Embryonic facial prominence (tissue), 1 donor: ENCODE data around the gene ZEB1.
"Not testable (repeated sequence)": the region's sequence is repeated elsewhere in the genome, so short reads cannot be mapped to it uniquely, and the experiment has no call there.

ENCODE experiments used
- DNase-seq: peaks from one replicate; pipeline ENCODE4 v3.0.0-alpha.2; 2016; ENCODE audit errors: extremely low spot score

Gene ZEB1

DNA sequence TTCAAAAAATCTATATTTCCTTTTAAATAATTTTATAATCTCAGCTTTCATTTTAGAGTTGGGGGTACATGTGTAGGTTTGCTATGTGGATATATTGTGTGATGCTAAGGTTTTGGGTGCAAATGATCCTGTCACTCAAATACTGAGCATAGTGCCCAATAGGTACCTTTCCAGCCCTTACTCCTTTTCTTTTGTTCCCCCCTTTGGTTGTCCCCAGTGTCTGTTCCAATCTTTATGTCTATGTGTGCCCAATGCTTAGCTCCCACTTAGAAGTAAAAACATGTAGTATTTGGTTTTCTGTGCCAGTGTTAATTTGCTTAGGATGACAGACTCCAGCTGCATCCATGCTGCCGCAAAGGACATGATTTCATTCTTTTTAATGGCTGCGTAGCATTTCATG is 103.6 kb downstream of the ZEB1 start:
- DNase-seq, result no peak

DNA sequence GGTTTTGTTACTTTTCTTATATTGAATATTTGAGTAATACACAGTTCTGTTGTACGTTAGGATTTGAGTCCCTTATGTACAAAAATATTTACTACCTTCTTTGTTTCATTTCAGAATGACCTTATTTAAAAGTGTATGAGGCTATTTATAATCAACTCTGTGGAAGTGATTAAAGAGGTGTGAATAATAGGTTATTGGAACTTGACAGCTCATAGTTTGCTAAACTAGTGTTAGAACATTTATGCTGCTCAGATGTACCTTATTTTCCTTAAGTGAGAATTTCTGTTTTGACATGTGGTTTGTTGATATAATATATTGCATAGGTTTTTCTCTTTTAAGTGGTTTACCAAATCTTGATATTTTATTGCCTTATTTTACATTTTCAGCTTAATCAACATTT is 105.5 kb downstream of the ZEB1 start:
- no peak for DNase-seq

DNA sequence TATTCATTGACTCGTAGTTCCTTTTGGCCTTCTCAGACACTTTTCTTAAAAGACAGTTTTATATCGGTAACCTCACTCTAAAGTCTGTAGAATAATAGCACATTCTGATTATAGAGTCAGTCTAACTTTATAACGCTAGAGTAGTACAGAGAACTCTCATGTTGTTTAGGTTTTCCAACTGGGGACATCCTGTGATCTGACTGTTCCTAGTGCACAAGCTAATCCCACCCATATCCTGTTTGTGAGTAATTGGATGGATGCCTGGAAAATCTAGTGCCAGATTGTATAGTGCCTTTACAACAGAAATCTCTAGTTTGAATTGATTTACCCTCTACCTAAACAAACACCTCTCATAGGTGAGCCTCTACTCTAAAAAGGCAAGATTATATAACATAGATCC is 107.4 kb downstream of the ZEB1 start:
- DNase-seq, result no peak

DNA sequence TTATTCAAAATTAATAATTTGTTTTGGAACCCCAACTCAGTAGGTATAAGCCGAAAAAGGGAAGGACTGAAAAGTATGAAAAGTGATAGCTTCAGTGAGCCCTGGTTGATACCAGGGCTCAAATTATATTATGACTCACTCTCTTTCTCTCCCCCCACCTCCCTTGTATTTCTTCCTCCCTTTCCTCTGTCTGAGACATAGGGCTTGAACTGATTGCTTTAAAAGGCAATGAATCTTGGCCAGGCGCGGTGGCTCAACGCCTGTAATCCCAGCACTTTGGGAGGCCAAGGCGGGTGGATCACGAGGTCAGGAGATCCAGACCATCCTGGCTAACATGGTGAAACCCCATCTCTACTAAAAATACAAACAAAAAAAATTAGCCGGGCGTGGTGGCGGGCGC is 108.3 kb downstream of the ZEB1 start:
- DNase-seq, result not testable (repeated sequence)

DNA sequence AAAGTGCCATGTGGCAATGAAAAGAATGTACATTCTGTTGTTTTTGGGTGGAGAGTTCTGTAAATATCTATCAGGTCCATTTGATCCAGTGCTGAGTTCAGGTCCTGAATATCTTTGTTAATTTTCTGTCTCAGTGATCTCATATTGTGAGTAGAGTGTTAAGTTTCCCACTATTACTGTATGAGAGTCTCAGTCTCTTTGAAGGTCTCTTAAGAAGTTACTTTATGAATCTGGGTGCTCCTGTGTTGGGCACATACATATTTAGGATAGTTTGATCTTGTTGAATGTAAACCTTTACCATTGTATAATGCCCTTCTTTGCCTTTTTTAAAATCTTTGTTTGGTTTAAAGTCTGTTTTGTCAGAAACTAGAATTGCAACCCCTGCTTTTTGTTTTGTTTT is 109.5 kb downstream of the ZEB1 start:
- not testable (repeated sequence) for DNase-seq

DNA sequence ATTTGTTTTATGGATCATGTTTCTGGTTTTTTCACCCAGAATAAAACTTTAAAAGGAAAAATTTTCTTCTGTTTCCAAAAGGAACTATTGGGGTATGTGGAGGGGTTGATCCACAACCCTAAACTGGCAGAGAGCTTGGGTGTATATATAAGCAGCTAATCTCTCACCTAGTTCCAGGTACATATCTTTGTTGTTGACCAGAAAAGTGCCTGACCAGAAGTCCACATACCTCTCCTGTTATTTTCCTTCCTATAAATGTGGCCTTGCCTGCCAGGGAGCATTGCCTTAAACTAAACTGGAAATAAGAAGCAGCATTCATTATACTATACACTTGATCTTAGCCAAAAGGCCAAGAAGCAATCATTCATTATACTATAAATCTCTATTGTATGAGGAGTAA is 112.0 kb downstream of the ZEB1 start:
- DNase-seq, result no peak

DNA sequence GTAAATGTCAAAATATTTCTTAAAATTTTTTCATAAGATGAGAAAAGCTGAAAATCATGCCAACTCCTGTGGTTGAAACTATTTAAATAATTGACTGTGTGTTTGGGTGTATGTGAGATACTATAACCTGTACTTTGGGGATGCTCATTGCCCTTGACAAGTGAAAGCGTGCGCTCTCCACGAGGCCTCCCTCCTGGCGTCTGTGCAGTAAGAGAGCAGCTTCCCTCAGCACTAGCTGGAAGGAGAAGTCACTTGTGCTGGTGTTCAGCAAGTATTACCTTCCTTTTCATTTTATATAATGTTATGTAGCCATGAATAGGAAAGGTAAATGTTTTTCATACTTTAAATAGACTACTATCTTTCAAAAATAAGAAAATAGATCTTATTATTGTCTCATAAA is 118.9 kb downstream of the ZEB1 start:
- DNase-seq, result no peak

DNA sequence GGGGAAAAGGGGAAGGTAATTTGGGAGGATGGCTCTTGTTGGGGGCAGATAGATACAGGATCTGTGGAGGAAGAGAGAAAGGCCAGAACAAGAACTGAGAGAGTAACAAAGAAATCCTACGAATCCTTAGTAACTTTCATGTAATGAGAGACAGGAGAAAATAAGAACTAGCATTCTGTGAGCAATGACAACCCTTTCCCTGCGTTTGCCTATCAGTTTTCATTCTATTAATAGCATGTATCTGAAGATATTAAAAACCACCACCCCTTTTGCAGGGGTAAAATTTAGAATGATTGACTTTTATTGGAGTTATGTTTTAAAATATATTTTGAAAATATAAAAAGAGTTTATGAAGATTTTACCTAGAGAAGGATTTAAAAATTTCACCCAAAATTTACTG is 132.8 kb downstream of the ZEB1 start:
- no peak for DNase-seq

DNA sequence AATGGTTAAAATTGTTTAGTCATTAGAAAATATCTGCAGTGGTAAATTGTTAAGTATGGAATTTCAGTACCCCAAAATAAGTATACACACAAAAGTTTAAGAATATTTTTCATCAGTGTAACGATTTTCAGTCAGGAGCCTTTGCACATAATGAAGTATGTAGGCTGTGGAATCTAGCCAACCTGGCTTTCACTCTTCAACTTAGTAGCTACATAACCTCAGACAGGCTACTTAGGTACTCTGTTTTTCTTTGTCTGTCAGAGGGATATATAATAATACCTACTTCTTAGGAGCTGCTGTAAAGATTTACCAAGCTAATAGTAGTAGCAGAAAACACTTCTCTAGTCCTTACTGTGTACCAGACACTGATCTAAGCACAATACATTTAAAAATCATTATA is 137.5 kb downstream of the ZEB1 start:
- DNase-seq, result no peak

DNA sequence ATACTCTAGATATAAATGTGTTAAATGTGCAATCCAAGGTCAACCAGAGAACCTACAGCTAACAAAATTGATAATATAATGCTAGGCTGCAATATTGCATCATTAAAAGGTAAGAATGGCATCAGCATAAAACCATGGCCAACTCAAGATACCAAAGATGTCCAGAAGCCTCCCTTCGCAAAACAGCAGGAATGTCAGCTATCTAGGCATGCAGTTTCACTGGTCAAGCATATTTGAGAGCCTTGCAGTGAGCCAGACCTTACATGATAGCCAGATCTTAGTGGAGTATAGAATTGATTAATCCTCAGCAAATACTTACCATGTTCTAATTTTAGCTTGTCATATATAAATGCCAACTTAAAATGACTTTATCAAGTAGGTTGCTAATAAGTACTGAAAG is 138.8 kb downstream of the ZEB1 start:
- DNase-seq, result no peak

DNA sequence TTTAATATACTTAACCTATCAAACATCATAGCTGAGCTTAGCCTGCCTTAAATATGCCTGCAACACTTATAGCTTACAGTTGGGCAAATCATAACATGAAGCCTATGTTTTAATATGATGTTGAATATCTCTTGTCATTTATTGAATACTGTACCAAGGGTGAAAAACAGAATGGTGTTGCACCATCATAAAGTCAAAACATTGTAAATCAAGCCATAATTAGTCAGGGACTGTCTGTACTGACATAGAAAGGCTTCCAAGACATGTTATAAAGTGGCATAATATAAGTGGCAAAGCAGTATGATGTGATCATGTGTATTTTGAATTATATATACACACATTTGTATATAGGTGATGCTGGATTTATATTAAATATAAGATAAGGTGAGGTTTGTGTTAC is 140.0 kb downstream of the ZEB1 start:
- DNase-seq, result no peak

DNA sequence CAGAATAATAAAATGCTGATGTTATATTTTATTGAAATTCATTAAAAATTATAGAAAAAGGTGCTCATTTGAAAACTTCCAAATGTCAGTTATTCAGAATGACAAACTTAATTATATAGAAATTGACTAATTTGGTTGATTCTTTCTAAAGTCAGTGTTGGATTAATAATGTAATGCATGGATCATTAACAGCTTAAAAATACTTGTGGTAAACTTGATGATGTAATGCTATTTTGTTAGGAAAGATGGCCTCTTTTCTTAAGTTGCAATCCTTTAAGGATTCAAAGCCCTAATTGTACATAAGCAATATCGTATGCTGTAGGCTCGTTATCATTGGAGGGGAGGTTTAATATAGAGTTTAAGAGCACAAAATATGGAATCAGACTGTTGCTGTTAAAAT is 141.2 kb downstream of the ZEB1 start:
- DNase-seq, result no peak

DNA sequence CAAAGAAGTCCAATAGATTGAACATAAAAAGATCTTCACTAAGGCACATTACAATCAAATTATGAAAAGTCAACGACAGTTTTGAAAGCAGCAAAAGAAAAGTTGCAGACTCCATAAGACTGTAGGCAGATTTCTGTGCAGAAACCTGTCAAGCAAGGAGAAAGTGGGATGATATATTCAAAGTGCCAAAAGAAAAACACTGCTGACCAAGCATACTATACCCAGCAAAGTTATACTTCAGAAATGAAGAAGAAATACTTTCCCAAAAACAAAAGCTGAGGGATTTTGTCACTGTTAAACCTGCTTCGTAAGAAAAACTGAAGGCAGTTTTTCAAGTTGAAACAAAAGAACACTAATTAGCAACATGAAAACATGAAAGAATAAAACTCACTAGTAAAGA is 145.5 kb downstream of the ZEB1 start:
- DNase-seq, result no peak

DNA sequence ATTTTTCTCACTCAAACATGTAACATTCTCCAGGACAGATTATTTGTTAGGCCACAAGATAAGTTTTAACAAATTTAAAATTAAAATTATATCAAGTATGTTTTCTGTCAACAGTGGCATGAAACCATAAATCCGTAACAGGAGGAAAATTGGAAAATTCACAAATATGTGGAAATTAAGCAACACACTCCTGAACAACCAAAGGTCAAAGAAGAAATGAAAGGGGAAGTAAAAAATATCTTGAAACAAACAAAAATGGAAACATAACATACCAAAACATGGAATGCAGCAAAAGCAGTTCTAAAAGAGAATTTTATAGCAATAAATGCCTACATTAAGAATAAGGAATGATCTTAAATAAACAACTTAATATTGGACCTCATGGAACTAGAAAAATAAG is 147.3 kb downstream of the ZEB1 start:
- DNase-seq, result no peak

DNA sequence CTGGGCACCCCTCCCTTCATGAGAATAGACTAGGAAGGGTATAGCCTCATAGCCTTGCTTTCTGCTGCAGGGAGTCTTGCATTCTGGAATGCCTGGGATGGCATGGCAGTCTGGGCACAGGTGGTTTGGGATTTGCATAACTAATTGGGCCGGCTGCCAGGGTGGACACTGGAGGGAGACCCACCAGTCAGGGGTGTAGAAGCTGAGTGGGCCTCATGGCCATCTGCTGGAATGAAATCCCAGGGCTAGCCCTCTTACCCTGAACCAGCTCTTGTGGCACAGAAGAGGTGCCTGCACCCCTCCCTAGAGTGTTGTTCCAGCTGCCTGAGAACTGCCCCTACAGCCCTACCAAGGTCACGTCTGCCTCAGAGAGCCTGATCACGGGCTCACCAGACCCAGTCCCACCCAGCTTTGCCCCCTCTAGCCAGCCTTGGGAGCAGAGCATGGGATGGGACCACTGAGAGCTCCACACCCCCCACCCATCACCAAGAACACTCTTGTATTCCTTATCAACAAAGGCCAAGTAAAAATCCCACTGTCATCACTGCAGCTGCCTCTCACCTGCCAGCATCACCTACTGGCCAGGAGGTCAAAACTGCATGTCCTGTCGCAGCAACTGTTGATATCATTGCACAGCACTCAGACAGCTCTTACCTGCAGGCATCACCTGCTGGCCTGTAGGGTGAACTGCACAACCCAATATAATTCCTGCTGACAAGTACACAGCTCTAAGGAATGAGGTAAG is 148.9 kb downstream of the ZEB1 start:
- no peak for DNase-seq

DNA sequence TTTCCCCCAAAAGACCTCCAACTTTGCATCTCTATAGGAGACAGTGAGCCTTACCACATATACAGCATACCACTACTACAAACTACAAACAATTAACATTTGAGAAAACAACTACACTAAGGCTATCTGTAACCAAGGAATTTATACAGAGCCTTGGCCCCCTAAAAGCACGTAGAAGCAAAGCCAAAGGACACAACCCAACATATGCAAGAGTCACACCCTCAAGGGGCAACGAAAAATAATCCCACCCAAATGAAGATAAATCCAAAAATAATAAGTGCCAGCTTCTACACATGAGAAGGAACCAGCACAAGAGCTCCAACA is 149.5 kb downstream of the ZEB1 start:
- DNase-seq, result no peak

DNA sequence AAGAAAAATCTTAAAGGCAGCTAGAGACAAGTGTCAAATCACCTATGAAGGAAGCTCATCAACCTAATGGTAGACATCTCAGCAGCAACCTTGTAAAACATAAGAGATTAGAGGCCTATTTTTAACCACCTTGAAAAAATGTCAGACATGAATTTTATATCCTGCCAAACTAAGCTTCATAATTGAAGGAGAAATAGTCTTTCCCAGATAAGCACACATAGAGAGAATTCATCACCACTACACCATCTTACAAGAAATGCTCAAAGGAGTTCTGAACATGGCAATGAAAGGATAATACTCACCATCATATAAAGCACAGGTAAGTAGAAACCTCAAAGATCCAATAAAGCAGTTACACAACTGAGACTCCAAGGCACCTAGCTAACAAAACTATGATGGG is 156.5 kb downstream of the ZEB1 start:
- DNase-seq, result no peak

DNA sequence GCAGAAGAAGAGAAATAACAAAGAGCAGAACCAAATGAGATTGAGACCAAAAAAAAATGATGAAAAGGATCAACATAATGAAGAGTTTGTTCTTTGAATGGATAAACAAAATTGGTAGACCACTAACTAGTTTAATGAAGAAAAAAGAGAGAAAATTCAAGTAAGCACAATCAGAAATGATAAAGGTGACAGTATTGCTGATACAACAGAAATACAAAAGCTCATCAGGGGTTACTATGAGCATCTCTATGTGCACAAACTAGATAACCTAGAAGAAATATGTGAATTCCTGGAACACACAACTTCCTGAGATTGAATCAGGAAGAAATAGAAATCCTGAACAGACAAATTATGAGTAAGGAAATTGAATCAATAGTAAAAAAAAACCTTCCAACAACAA is 157.1 kb downstream of the ZEB1 start:
- DNase-seq, result no peak

DNA sequence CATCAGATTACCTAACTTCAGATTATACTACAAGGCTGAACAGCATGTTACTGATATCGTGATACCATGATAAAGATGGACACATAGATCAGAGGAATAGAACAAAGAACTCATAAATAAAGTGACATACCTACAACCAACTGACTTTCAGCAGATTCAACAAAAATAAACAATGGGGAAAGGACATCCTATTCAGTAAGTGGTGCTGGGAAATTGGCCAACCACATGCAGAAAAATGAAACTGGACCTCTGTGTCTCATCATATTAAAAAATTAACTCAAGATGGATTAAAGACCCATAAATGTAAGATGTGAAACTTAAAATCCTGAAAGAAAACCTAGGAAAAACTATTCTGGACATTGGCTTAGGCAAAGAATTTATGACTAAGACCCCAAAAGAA is 158.6 kb downstream of the ZEB1 start:
- no peak for DNase-seq

DNA sequence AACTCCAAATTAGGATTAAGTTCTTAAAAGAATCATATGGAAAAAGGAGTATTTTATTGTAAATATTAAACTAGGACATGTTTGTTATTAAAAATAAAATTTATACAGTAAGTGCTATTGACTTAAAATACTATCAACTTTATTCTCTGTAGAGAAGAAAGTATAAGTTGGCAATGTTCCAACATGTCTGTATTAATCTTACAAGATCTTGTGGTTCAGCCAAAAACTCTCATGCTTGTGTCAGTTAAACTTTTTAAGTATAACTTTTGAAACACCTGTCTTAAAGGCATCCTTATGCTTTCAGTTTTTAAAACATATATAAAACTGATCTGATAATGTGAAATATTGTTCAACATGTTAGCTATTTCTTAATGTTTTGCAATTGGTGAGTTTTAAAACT is 160.7 kb downstream of the ZEB1 start:
- DNase-seq, result no peak

DNA sequence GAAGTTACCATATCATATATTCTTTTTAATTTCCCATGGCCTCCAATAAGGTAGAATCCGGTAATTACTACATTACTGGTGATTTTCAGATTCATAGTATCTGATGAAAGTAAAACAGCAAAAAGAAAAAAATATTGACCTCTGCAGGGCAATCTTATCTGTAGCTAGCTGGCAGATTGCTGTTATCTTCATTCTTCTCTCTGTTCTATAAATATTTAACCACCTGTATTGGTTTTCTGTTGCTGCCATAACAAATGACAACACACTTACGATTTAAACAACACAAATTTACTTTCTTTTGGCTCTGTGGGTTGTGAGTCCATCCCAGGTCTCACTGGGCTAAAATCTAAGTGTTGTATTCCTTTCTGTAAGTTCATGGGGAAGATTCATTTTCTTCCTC is 164.5 kb downstream of the ZEB1 start:
- no peak for DNase-seq

DNA sequence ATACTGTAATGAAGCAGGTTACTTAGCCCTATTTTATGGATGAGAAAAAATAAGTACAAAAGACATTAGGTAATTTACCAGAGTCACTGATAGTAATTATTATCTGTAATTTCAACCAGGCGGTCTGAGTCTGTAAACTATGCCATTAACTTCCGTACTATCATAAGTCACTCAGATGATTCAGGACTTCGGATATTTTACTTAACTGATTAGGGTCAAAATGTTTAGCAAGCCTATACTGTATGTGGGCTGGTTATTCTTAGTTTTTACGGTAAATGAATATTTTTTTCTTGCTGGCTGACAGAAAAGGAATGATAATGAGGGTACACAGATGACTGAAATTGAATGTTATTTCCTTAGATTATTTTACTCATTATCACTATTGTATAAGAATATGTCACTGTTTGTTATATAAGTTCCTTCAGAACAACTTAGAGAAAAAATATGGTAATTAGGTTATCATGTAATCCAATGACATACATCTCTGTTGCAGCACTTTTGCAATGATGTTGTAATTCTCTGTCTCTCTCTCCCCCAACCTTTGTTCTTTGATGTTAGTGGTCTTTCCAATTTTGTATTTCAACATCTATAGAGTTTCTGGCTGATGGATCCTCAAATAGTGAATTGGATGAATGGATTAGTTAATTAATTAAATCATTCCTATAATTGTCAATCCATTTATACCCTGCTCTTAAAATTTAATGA is 165.6 kb downstream of the ZEB1 start:
- no peak for DNase-seq

DNA sequence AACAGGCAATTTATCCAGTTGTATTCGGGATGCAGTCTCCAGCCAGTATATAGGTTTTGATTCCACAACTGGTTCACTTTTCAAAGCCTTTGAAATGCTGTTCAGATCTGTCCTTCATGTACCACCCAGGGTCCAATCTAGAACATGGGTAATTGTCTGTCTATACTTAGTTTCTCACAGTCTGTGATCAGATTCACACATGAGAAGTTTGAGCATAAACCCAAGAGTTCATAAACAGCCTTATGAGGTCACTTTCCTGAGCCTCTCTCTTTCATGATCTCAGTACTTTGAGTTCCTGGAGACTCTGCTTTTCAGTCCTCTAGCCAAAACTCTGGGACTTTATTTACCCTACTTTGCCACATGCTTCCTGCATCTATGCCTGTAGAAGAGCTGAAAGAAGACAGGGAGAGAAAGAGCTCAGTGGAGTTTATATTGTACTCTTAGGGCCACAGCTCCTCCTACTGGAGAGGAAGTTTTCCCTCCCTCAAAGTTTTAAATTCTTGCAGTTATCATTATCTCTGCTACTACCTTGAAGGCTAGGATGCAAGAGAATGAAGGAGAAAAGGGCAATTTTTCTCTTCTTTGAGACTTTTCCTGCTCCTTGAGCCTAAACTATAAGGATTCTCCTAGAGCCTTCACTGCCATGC is 172.0 kb downstream of the ZEB1 start:
- DNase-seq, result no peak
